ENCODE results near the gene COL5A1. TPM values are rescaled to one million over a fixed set of nuclear protein-coding genes. Genes with fewer than 3 reads are reported as not detected.

COL5A1 gene
- polyA plus RNA-seq, 3 donors = 81.2 to 128 (median 113) TPM

- DNase-seq (ENCODE audit: extremely low read depth in 1 of 11, low read depth in 9 of 11, low spot score in 4 of 11) = no peak
Measured at GRCh38 chr9:134647359-134648080, 5.9 kb downstream of the COL5A1 start.

GRCh38 chr9:134648701-134649530 lies 7.3 kb downstream of the COL5A1 start:
- no peak for DNase-seq (ENCODE audit: extremely low read depth in 1 of 11, low read depth in 9 of 11, low spot score in 4 of 11)

GRCh38 chr9:134650431-134651190 lies 9.0 kb downstream of the COL5A1 start:
- no peak for DNase-seq (ENCODE audit: extremely low read depth in 1 of 11, low read depth in 9 of 11, low spot score in 4 of 11)

- DNase-seq (ENCODE audit: extremely low read depth in 1 of 11, low read depth in 9 of 11, low spot score in 4 of 11) = no peak
Measured at GRCh38 chr9:134651226-134651905, 9.8 kb downstream of the COL5A1 start.

- no peak for DNase-seq (ENCODE audit: extremely low read depth in 1 of 11, low read depth in 9 of 11, low spot score in 4 of 11)
Measured at GRCh38 chr9:134652291-134653225, 11.0 kb downstream of the COL5A1 start.

- DNase-seq (ENCODE audit: extremely low read depth in 1 of 11, low read depth in 9 of 11, low spot score in 4 of 11) = no peak
Measured at GRCh38 chr9:134653259-134654009, 11.8 kb downstream of the COL5A1 start.

GRCh38 chr9:134655101-134655500 lies 13.5 kb downstream of the COL5A1 start:
- DNase-seq (ENCODE audit: extremely low read depth in 1 of 11, low read depth in 9 of 11, low spot score in 4 of 11) = no peak

GRCh38 chr9:134655586-134656333 lies 14.2 kb downstream of the COL5A1 start:
- no peak for DNase-seq (ENCODE audit: extremely low read depth in 1 of 11, low read depth in 9 of 11, low spot score in 4 of 11)

- DNase-seq (ENCODE audit: extremely low read depth in 1 of 11, low read depth in 9 of 11, low spot score in 4 of 11) = no peak
Measured at GRCh38 chr9:134656334-134657006, 14.9 kb downstream of the COL5A1 start.

GRCh38 chr9:134657666-134658377 lies 16.2 kb downstream of the COL5A1 start:
- no peak for DNase-seq (ENCODE audit: extremely low read depth in 1 of 11, low read depth in 9 of 11, low spot score in 4 of 11)

GRCh38 chr9:134658378-134658955 lies 16.9 kb downstream of the COL5A1 start:
- DNase-seq (ENCODE audit: extremely low read depth in 1 of 11, low read depth in 9 of 11, low spot score in 4 of 11) = no peak

- DNase-seq (ENCODE audit: extremely low read depth in 1 of 11, low read depth in 9 of 11, low spot score in 4 of 11) = no peak
Measured at GRCh38 chr9:134659688-134660131, 18.1 kb downstream of the COL5A1 start.

GRCh38 chr9:134660407-134660806 lies 18.8 kb downstream of the COL5A1 start:
- no peak for DNase-seq (ENCODE audit: extremely low read depth in 1 of 11, low read depth in 9 of 11, low spot score in 4 of 11)

- DNase-seq (ENCODE audit: extremely low read depth in 1 of 11, low read depth in 9 of 11, low spot score in 4 of 11) = no peak
Measured at GRCh38 chr9:134661299-134661698, 19.7 kb downstream of the COL5A1 start.

- DNase-seq (ENCODE audit: extremely low read depth in 1 of 11, low read depth in 9 of 11, low spot score in 4 of 11) = no peak
Measured at GRCh38 chr9:134661791-134662142, 20.2 kb downstream of the COL5A1 start.
